ENCODE measurements around the gene THRSP. TPM values are rescaled to one million over a fixed set of nuclear protein-coding genes. Genes with fewer than 3 reads are reported as not detected.
"Not testable (repeated sequence)": the region's sequence is repeated elsewhere in the genome, so short reads cannot be mapped to it uniquely, and the experiment has no call there.

The THRSP gene
- polyA plus RNA-seq, 3 donors, result 0.16 to 0.33 (median 0.26) TPM

GRCh38 chr11:78037056-78037455 is 26.6 kb upstream of the THRSP start:
- no peak for DNase-seq (ENCODE audit: extremely low read depth in 1 of 11, low read depth in 9 of 11, low spot score in 4 of 11)

DNA sequence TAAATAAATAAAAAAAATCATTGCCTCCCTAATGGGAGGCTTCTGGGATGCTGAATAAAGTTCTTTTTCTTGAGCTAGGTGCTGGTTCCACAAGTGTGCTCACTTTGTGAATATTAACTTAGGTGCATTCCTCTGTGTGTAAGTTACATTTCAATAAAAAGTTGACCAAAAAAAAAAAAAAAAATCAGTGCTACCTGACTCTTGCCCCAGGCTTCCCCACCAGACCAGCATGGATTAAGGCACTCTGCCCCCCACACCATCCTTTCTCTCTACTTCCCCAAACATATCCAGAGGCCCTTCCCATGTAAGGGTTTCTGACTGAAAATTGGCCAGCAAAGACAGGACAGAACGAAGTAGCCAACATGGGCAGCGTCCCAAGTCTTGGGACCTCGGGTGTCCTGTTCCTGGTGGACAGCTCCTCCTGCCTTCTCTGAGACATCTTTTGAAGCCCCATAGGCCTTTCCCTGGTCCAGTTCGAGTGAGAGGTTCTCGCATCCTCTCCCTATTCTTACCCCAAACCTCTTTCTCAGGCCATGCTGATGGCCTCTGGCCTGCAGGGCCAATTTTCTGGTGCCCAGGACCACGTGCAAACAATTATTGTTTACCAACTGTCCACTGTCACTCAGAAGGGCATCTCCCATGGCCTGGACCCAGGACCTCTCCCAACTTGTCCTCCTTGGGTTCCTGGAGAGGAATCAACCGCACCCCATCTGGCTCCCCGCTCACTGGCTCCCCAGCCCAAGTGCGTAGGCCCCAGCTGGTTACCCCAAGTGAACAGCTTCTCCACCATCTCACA is 25.6 kb upstream of the THRSP start:
- DNase-seq (ENCODE audit: extremely low read depth in 1 of 11, low read depth in 9 of 11, low spot score in 4 of 11), result no peak

- DNase-seq (ENCODE audit: extremely low read depth in 1 of 11, low read depth in 9 of 11, low spot score in 4 of 11), result no peak
These were observed 24.9 kb upstream of the THRSP start for GRCh38 chr11:78038697-78039313.

- DNase-seq (ENCODE audit: extremely low read depth in 1 of 11, low read depth in 9 of 11, low spot score in 4 of 11), result no peak
These were observed 24.2 kb upstream of the THRSP start for GRCh38 chr11:78039391-78039918.

DNA sequence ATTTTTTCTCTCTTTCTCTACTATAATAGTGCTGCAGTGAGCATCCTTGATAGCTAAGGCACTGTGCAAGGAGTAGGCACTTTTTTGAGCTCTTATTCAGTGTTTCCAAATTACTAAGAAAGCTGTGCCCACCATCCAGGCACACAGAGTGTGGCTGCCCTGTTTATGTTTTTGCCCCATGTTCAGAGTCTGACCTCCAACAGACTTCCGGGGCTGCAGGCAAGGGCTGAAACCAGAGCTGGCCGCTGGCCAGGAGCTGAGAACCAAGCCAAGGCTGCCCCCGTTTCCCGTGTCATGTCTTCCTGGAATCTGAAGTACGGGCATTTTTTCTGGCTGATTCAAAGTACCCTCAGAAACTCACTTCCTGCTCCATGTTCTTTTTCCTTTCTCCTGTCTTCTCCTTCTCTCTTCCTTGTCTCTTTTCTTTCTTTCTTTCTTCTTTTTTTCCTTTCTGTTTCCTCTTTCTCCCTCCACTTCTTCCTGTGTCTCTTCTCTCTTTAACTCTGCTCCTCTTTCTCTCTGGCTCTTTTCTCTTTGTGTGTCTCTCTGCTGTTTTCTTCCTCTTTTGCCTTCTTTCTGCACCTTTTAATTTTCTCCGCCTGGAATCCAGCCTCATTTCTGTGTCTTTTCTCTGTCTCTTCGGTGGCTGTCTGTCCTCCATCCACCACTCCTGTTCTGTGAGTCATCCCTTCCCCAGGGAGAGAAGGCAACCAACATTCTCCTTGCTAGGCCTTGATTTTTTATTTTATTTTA is 23.6 kb upstream of the THRSP start:
- DNase-seq (ENCODE audit: extremely low read depth in 1 of 11, low read depth in 9 of 11, low spot score in 4 of 11), result peak in 3 of 11 donors; percentile 39 to 45 (median 45)

- no peak for DNase-seq (ENCODE audit: extremely low read depth in 1 of 11, low read depth in 9 of 11, low spot score in 4 of 11)
These were observed 22.8 kb upstream of the THRSP start for GRCh38 chr11:78040691-78041379.

DNA sequence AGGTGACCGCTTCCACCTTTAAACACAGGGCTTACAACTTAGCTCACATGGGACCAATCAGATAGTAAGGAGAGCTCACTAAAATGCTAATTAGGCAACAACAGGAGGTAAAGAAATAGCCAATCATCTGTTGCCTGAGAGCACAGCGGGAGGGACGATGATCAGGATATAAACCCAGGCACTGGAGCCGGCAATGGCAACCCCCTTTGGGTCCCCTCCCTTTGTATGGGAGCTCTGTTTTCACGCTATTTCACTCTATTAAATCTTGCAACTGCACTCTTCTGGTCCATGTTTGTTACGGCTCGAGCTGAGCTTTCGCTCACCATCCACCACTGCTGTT is 22.3 kb upstream of the THRSP start:
- not testable (repeated sequence) for DNase-seq (ENCODE audit: extremely low read depth in 1 of 11, low read depth in 9 of 11, low spot score in 4 of 11)

DNA sequence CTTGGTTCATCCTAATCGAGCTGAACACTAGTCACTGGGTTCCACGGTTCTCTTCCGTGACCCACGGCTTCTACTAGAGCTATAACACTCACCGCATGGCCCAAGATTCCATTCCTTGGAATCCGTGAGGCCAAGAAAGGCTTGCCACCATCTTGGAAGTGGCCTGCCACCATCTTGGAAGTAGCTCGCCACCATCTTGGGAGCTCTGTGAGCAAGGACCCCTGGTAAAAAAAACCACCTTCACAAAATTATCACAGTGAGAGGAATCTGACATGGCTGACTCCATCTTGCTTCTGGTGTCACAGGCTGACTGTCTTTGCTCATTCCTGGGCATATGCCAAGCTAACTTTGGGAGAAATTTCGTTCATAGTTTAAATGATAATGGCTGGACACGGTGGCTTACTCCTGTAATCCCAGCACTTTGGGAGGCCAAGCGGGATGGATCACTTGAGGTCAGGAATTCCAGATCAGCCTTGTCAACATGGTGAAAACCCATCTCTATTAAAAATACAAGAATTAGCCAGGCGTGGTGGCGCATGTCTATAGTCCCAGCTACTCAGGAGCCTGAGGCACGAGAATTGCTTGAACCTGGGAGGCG is 21.7 kb upstream of the THRSP start:
- no peak for DNase-seq (ENCODE audit: extremely low read depth in 1 of 11, low read depth in 9 of 11, low spot score in 4 of 11)

DNA sequence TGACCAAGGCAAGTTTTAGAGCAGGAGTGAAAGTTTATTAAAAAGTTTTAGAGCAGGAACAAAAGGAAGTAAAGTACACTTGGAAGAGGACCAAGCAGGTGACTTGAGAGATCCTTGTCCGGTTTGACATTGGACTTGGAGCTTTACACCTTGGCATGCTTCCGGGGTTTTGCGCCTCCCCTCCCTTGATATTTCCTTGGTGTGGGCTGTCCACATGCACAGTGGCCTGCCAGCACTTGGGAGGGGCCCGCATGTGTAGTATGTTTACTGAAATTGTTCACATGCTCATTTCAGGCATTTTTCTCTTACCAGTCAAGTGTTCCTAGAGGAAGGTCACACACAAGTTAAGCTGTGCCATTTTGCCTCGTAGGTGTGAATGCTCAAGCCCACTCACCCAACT is 19.0 kb upstream of the THRSP start:
- DNase-seq (ENCODE audit: extremely low read depth in 1 of 11, low read depth in 9 of 11, low spot score in 4 of 11), result no peak

DNA sequence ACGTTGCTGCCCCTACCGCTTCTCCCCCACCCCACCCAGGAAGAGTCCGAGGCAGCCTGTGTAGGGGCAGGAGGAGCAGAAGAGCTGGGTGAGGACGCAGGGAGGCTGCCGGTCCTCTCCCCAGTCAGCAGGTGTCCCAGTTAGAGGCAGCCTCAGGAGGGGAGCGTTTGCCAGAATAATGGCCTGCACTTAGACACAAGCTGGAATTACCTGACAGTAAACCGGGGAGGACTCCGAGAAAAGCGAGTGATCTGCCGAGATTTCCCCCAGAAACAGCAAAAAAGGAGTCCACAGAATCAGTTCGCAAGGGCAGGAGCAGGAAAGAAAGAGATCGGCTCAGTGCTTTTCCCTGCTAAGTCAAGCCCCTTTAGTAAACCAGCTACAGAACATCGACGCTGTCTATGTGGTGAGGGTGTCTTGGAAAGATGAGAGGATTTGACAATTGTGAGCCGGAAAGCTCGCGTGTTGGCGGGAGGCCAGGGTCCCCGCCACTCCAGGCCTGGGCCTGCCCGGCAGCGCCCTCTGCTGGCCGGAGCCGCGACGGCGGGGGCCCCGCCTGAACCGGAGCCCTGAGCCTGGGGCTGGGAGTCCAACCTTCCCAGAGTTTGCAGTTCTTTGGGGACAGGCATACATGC is 17.7 kb upstream of the THRSP start:
- DNase-seq (ENCODE audit: extremely low read depth in 1 of 11, low read depth in 9 of 11, low spot score in 4 of 11), result peak in 8 of 11 donors; percentile 53 to 78 (median 70)

DNA sequence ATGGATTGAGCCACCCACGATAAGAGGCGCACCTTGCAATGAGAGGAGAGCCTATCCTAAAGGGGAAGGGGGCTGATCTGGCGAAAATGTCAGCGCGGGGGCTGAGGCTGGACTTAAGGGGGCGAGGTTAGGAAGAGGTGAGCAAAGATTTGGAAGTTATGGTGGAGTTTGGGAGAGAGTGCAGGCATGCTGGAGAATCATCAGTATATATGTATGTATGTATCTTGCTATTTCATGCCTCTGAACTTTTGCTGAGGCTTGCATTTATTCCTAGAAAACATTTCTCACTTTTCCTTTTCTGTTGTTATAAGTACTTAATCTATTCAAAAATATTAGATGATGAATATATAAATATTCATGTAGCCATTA is 17.2 kb upstream of the THRSP start:
- no peak for DNase-seq (ENCODE audit: extremely low read depth in 1 of 11, low read depth in 9 of 11, low spot score in 4 of 11)

DNA sequence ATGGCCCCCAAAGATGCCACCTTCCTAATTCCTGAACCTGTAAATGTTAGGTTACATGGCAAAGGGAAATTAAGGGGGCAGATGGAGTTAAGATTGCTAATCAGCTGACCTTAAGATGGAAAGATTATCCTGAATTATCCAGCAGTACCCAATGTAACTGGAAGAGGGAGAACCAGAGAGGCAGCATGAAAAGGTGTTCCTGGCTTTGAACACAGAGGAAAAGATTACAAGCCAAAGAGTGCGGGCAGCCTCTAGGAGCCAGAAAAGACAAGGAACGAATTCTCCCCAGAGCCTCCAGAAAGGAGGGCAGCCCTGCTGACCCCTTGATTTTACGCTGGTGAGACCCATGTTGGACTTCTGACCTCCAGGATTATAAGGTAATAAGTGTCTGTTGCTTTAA is 15.1 kb upstream of the THRSP start:
- DNase-seq (ENCODE audit: extremely low read depth in 1 of 11, low read depth in 9 of 11, low spot score in 4 of 11), result no peak

- no peak for DNase-seq (ENCODE audit: extremely low read depth in 1 of 11, low read depth in 9 of 11, low spot score in 4 of 11)
These were observed 14.3 kb upstream of the THRSP start for GRCh38 chr11:78049348-78049747.

DNA sequence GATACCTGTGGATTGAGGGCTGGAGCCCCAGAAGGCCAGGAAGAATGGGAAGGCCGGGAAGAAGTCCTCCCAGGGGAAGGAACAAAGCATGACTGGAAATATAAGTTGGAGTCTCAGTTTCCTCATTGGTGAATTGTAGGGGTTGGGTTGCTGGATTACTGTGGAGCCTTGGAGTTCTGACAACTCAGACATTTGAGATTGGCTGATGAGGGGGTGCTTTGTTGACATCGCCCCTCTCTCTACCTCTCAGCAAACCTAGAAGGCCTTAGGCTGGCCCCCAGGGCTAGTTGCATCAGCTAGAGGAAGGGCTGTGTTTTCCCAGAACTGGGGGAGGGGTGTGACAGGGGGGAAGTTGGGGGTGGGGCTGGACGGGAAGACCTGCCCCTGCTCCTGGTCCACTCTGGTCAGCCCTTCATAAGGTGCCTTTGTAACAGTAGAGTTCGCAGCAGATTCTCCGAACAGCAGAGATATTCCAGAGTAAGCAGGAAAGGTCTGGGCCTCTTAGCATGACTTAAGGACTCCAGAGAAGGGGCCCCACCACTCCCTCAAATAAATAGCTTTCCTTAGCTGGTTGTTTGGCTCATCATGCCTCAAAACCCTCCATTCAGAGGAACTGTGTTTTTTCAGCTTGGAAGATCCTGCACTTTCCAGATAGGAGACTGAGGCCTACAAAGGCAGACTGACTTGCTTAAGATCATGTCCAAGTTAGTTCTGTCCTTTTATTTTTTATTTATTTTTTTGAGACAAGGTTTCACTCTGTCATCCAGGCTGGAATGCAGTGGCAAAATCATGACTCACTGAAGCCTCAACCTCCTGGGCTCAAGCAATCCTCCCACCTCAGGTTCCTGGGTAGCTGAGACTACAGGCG is 12.5 kb upstream of the THRSP start:
- DNase-seq (ENCODE audit: extremely low read depth in 1 of 11, low read depth in 9 of 11, low spot score in 4 of 11), result no peak

- DNase-seq (ENCODE audit: extremely low read depth in 1 of 11, low read depth in 9 of 11, low spot score in 4 of 11), result no peak
These were observed 8.7 kb upstream of the THRSP start for GRCh38 chr11:78054971-78055370.

DNA sequence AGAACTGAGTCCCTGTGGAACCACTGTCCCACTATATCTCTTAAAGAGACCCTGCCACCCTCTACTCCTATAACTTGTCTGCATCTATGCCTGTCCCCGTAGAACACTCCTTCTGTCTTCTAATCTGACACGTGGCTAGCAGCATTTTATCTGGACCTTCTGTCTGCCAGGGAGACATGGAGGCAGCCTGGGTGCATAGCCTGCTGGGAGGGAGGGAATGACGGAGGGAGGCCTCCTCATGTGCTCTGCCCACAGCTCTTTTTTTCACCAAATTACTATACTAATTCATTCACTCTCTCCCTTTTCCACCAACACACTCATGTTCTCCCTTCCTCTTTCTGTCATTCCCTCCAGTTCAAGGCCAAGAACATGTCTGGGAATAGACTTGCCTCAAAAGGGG is 7.6 kb upstream of the THRSP start:
- no peak for DNase-seq (ENCODE audit: extremely low read depth in 1 of 11, low read depth in 9 of 11, low spot score in 4 of 11)

GRCh38 chr11:78057462-78058055 is 6.1 kb upstream of the THRSP start:
- no peak for DNase-seq (ENCODE audit: extremely low read depth in 1 of 11, low read depth in 9 of 11, low spot score in 4 of 11)

Measured in renal cortex interstitium (tissue), 11 donors.